Thyroid gland (tissue), 4 donors: ENCODE measurements around the gene CREG2.

Experiments used
- CTCF ChIP-seq, 6 experiments: fragments of 200-600 bp in 3 of 6; fragments of 450-650 bp in 3 of 6; sonication (generic) in 3 of 6; IDR thresholded peaks; one replicate each; pipeline ENCODE4 v1.5.1; 2016 to 2019; ENCODE audit warnings: antibody characterized with exemption in 6 of 6, mild to moderate bottlenecking in 2 of 6, inconsistent platforms in 1 of 6, moderate library complexity in 1 of 6
- POLR2A ChIP-seq, 2 donors: fragments of 450-650 bp; IDR thresholded peaks; one replicate each; pipeline ENCODE4 v1.6.1; 2017; ENCODE audit warnings: antibody characterized with exemption in 2 of 2, mild to moderate bottlenecking in 2 of 2, moderate library complexity in 1 of 2

GRCh38 chr2:101330253-101330933 is 56.9 kb downstream of the CREG2 start:
- no peak for TF ChIP-seq POLR2A (IDR thresholded peaks at IDR 0.05)
- no peak for TF ChIP-seq CTCF (IDR thresholded peaks at IDR 0.05)
